T-helper 1 cell treated with Interleukin-12 subunit alpha and Interleukin-12 subunit beta and Interleukin-4 antibody, amounts not matched to agents 30 ng/mL and 1 ng/mL, for 36 hours (primary cell): Measurements from ENCODE around the gene LUC7L2. TPM values are rescaled to one million over a fixed set of nuclear protein-coding genes. Genes with fewer than 3 reads are reported as not detected.
"Not testable (repeated sequence)": the region's sequence is repeated elsewhere in the genome, so short reads cannot be mapped to it uniquely, and the experiment has no call there.

Source experiments
- intact Hi-C: fragments of 100-400 bp; cut with micrococcal nuclease; formaldehyde crosslinking; loops from one replicate; pipeline ENCODE4 v1.15.1; 2024
- total RNA-seq: library from RNA; stranded (reverse); gene quantifications from 2 replicates; pipeline ENCODE4 v1.2.3, GENCODE V29; 2022

The LUC7L2 gene
- total RNA-seq, 1 donor from 2014 or later = 130 TPM

DNA sequence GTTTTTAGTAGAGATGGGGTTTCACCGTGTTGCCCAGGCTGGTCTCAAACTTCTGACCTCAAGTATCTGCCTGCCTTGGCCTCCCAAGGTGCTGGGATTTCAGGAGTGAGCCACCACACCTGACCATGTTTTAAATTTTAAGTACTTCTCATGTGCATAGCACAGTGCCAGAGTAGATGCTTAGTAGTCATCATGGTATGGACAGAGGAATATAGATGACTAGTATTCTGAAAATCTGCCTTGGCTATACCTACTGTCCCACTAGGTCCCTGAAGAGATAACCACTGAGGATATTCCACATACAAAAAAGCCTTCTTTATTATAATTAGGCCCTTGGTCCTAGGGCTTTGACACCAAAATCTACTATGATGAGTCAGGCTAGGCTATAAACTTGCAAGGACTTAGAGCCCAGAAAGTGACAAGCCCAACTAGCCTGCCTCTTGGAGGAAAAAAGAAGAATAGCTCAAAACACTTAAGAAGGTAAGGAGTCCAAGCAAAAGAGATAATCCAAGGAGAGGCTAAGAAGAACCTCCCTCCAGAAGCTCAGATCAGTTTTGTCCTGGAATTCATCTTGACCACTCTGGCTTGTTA, 34.0 kb downstream of the LUC7L2 start:
- intact Hi-C loops = loop anchor here (2.0 kb wide), 1 partner anchor 33 kb away; no protein-coding TSS in a partner anchor

- intact Hi-C loops = loop anchor here (2.0 kb wide), 1 partner anchor 34 kb away; no protein-coding TSS in a partner anchor
Observed at GRCh38 chr7:139394540-139394939, 34.8 kb downstream of the LUC7L2 start.

DNA sequence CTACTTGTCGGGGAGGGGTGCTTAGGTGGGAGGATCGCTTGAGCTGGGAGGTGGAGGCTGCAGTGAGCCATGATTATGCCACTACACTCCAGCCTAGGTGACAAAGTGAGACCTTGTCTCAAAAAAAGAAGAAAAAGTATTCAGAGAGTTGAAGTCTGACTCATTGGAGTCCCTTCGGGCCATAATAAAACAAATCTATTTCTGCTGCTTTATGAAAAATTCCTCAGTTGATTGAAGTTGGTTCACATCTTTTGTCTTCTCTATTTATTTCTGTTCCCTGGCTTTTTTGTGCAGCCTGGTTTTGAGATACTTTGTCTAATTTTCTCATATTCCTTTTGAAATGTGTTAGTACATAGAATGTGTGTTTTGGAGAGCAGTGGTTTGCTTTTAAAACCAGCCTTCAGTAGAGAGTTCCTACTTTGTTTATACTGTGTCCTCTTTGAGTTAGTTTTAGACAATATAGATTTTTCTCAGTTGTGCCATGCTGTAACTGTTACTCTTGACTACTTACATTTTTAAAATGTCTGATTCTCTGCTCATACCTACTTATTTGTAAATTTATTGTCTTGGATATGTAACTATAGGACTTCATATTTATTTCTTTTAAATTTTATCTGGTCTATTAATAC, 36.7 kb downstream of the LUC7L2 start:
- intact Hi-C loops = no loop called here

DNA sequence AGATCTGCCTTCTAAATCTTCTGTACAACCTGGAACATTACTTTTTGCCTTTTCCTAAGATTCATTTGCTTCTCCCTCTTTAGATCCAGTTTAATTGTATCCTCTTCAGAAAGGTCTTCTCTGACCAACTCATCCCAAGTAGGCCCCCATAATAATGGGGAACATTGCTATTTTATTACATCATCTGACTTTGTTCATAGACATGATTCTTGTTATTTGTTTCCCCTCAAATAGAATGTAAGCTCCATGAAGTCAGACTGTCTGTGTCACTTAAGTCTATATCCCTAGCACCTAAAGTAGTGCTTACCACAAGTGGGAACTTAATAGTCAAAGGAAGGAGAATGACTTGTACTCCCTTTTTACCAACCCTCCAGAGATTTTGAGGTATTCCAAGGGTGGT, 37.5 kb downstream of the LUC7L2 start:
- intact Hi-C loops = no loop called here

- intact Hi-C loops = no loop called here
Observed at GRCh38 chr7:139403601-139404000, 43.9 kb downstream of the LUC7L2 start.

DNA sequence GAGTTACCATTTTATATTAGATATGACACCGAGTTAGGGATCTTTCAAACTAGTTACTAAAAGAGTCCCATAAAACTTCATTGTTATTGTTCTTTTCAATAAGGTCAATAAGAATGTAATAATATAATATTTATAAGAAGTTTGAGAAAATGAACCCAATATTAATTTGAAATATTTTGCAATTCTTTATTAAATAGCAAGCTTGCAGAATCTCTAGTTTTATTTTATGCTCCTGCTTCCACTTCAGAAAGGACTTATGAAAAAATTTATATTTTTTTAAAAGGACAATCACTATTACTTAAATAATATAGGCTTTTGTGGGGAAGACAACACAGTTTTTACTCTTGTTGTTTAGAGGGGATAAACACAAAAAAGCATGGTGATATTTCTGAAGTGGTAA, 47.9 kb downstream of the LUC7L2 start:
- intact Hi-C loops = loop anchor here (5.0 kb wide), 1 partner anchor 35 kb away; no protein-coding TSS in a partner anchor

DNA sequence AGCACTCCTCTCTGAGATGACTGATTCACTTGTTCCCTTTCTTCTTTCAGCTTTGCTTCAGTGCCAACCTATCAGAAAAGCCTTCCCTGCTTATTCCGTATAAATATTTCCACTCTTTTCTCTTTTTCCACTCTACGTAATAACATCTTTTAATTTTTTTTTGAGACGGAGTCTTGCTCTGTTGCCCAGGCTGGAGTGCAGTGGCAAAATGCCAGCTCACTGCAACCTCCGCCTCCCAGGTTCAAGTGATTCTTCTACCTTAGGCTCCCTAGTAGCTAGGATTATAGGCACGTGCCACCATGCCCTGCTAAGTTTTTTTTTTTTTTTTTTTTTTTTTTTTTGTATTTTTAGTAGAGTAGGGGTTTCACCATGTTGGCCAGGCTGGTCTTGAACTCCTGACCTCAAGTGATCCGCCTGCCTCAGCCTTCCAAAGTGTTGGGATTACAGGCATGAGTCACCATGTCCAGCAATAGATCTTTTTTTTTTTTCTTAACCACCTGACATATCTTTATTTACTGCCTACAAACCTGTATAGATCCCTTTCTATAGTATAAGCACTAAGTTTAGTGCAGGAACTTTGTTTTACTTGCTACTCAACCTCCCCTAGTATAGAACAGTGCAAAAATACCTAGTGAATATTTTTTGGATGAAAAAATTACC, 55.2 kb downstream of the LUC7L2 start:
- intact Hi-C loops = not testable (repeated sequence)

- intact Hi-C loops = no loop called here
Observed at GRCh38 chr7:139416405-139416804, 56.7 kb downstream of the LUC7L2 start.

- intact Hi-C loops = no loop called here
Observed at GRCh38 chr7:139417478-139417877, 57.8 kb downstream of the LUC7L2 start.

DNA sequence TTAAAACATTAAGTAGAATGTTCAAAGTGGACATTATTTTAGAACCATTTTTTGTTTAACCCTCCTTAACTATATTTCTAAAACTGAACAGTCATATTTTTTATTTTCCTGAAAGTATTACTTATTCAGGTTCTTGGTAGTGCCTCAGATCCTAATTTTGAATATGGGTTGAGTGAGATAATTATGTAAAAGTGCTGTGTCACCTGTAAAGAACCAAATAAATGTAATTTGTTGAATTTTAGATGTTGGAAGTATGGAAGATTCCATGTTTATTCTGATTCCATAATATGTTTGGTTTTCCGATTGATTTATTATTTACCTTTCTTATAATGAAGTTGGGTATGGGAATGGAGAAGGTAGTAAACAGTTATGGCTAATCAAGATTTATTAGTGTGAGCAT, 61.4 kb downstream of the LUC7L2 start:
- intact Hi-C loops = no loop called here

DNA sequence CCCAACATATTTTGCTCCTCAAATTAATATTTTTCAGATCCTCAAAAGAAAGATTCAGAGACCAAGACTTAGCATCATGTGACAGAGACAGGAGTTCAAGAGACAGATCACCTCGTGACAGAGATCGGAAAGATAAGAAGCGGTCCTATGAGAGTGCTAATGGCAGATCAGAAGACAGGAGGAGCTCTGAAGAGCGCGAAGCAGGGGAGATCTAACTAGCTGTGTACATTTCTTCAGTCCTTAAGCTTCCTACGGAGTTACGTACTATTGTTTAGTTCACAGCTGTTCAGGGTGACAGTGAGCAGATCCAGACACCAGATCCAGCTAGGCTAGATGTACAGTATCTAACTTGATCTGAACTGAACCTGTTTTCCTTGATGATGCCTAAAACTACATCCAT, 62.4 kb downstream of the LUC7L2 start:
- intact Hi-C loops = no loop called here

- intact Hi-C loops = no loop called here
Observed at GRCh38 chr7:139423091-139423490, 63.4 kb downstream of the LUC7L2 start.

- intact Hi-C loops = no loop called here
Observed at GRCh38 chr7:139424004-139424403, 64.3 kb downstream of the LUC7L2 start.

DNA sequence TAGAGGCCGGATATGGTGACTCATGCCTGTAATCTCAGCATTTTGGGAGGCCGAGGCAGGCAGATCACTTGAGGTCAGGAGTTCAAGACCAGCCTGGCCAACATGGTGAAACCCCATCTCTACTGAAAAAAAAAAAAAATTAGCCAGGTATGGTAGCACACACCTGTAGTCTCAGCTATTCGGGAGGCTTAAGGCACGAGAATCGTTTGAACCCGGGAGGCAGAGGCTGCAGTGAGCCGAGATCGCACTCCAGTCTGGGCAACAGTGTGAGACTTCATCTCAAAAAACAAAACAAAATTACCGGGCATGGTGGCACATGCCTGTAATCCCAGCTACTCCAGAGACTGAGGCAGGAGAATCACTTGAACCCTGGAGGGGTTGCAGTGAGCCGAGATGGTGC, 66.0 kb downstream of the LUC7L2 start:
- intact Hi-C loops = not testable (repeated sequence)

- intact Hi-C loops = no loop called here
Observed at GRCh38 chr7:139426258-139427028, 66.7 kb downstream of the LUC7L2 start.

GRCh38 chr7:139427029-139427420, 67.3 kb downstream of the LUC7L2 start:
- intact Hi-C loops = no loop called here

DNA sequence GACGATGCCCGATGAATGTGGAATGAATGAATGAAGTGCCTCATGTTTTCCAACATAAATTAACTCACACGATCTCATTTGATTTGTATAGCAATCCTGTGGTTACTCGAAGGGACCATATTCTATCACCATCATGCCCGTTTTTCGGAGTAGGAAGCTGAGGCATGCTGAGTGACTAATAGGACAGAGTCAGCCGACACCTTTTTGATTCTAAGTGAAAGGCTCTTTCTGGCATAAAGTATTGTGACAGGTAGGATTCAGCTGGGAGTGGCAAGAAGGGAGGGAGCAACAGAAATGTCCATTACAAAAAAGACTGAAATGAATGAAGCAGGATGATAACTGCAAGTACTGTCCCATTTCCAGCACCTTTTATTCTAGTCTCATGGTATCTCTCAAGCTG, 68.1 kb downstream of the LUC7L2 start:
- intact Hi-C loops = no loop called here

DNA sequence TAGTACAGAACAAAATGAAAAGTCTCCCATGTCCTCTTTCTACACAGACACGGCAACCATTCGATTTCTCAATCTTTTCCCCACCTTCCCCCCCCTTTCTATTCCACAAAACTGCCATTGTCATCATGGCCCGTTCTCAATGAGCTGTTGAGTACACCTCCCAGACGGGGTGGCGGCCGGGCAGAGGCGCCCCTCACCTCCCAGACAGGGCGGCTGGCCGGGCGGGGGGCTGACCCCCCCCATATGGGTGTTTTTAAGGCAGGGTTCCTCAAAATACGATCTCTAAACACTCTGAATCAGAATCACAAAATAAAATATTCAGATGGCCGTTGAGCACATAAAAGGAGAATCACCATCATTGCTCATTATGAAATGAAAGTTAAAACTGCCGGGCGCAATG, 70.0 kb downstream of the LUC7L2 start:
- intact Hi-C loops = not testable (repeated sequence)

- intact Hi-C loops = no loop called here
Observed at GRCh38 chr7:139430443-139430842, 70.7 kb downstream of the LUC7L2 start.

DNA sequence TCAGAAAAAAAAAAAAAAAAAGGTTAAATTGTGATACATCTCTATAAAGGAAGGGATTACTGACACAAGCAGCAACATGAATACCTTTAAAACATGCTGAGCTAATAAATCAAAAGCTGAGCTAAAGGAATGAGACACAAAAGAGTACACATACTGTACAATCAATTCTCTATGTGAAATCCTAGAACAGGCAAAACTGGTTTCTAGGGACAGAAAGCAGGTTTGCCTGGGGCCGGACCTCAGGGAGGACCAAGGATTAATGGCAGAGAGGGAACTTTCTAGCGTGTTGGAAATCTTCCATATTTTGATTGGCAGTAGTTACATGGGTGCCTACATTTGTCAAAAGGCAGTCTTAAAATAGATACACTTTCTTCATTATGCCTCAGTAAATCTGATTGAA, 71.3 kb downstream of the LUC7L2 start:
- intact Hi-C loops = no loop called here

GRCh38 chr7:139431459-139431858, 71.8 kb downstream of the LUC7L2 start:
- intact Hi-C loops = no loop called here

DNA sequence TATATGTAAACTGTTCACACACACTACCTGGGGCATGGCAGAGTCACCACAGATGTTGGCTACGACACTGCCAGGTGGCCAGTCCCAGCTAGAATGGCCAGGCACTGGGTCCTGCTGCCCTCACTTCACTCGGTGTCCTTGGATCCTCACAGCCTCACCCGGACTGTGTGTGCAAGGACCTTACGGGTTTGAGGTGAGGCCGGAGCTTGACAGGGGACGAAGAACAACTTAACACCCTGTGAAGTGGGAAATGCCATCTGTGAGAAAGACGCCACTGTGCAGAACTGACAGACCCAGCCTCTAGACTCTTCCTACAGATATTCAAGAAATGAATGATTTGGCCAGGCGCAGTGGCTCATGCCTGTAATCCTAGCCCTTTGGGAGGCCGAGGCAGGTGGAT, 77.1 kb downstream of the LUC7L2 start:
- intact Hi-C loops = no loop called here
